Prostate gland (tissue), 2 donors: ENCODE data around the gene ATP1A1.

ENCODE experiments used
- CTCF ChIP-seq, 4 experiments: fragments of 200-600 bp in 2 of 4; fragments of 450-650 bp in 2 of 4; sonication (generic) in 2 of 4; IDR thresholded peaks; 1 replicate in 3 of 4; 2 replicates in 1 of 4; pipeline ENCODE4 v1.5.1; 2016 to 2019; ENCODE audit warnings: antibody characterized with exemption in 4 of 4, mild to moderate bottlenecking in 2 of 4, moderate library complexity in 2 of 4
- POLR2A ChIP-seq: fragments of 450-650 bp; IDR thresholded peaks from one replicate; pipeline ENCODE4 v1.6.1; 2016; ENCODE audit warnings: antibody characterized with exemption, mild to moderate bottlenecking
- POLR2AphosphoS5 ChIP-seq: sonication (generic); formaldehyde crosslinking; IDR thresholded peaks from one replicate; pipeline ENCODE4 v1.6.1; 2017; ENCODE audit warnings: antibody characterized with exemption

- TF ChIP-seq CTCF (IDR thresholded peaks at IDR 0.05), result no peak
- TF ChIP-seq POLR2A, result no peak
- TF ChIP-seq POLR2AphosphoS5, result no peak
Measured at GRCh38 chr1:116374353-116375147, 1.5 kb downstream of the ATP1A1 start.
